ENCODE data around the gene PDE11A.

- TF ChIP-seq POLR2A (IDR thresholded peaks at IDR 0.05; ENCODE audit: low read depth, low read length), result no peak
- TF ChIP-seq POLR2AphosphoS5 (IDR thresholded peaks at IDR 0.05; ENCODE audit: low read depth, low read length), result no peak
- TF ChIP-seq SPI1 (IDR thresholded peaks at IDR 0.05; ENCODE audit: low read depth, low read length), result no peak
- TF ChIP-seq TAF1 (IDR thresholded peaks at IDR 0.05; ENCODE audit: low read depth, low read length), result no peak
These were observed 409.7 kb downstream of the PDE11A start for GRCh38 chr2:177662895-177663294.
